Kidney tubule cell (primary cell): ENCODE measurements around the gene LGALS7B.
A peak's percentile ranks its signal among the peaks of the same experiment; 100 is the strongest.
"Not testable (repeated sequence)": the region's sequence is repeated elsewhere in the genome, so short reads cannot be mapped to it uniquely, and the experiment has no call there.

Source experiments
- DNase-seq: peaks from one replicate; pipeline ENCODE4 v3.0.0-alpha.2; 2018; ENCODE audit warnings: low spot score

LGALS7B gene

DNA sequence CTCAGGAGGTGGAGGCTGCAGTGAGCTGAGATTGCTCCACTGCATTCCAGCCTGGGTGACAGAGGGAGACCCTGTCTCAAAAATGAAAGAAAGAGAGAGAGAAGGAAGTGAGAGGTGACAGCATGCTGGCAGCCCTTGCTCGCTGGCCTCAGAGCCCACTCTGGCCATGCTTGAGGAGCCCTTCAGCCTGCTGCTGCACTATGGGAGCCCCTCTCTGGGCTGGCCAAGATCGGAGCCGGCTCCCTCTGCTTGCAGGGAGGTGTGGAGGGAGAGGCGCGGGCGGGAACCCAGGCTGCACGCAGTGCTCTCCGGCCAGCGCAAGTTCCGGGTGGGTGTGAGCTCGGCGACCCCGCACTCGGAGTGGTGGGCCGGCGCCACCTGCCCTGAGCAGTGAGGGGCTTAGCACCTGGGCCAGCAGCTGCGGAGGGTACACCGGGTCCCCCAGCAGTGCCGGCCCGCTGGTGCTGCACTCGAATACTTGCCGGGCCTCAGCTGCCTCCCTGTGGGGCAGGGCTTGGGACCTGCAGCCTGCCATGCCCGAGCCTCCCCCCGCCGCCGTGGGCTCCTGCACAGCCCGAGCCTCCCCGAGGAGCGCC is 32.3 kb downstream of the LGALS7B start:
- not testable (repeated sequence) for DNase-seq

DNA sequence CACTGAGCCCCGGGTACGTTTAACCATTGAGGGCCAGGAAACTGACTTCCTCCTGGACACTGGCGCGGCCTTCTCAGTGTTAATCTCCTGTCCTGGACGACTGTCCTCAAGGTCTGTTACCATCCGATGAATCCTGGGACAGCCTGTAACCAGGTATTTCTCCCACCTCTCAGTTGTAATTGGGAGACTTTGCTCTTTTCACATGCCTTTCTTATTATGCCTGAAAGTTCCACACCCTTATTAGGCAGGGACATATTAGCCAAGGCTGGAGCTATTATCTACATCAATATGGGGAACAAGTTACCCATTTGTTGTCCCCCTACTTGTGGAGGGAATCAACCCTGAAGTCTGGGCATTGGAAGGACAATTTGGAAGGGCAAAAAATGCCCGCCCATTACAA is 36.9 kb downstream of the LGALS7B start:
- DNase-seq = not testable (repeated sequence)

DNA sequence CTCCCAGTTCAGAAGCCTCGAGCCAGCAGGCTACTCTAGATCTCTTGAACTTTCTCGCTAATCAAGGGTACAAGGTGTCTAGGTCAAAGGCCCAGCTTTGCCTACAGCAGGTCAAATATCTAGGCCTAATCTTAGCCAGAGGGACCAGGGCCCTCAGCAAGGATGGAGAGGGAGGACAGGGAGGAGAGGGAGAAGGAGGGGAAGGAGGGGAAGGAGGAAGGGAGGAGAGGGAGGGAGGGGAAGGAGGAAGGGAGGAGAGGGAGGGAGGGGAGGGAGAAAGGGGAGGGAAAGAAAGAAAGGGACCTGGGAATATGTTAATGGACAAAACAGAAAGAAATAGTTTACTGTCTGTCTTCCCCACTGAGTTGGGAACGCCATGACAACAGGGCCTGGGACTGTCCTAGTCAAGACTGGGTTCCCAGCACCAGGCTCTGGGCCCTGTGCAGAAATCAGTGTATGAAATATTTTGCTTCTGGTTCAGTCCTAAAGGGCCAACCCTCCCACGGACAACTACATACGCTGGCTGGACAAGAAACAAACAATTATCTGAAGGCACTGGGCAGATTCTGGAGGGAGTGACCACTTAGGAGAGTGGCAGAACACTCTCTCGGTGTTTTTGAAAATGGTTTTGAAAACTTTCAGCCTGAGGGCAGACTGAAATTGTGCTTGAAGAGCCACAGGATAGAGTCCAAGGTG is 38.0 kb downstream of the LGALS7B start:
- no peak for DNase-seq

DNA sequence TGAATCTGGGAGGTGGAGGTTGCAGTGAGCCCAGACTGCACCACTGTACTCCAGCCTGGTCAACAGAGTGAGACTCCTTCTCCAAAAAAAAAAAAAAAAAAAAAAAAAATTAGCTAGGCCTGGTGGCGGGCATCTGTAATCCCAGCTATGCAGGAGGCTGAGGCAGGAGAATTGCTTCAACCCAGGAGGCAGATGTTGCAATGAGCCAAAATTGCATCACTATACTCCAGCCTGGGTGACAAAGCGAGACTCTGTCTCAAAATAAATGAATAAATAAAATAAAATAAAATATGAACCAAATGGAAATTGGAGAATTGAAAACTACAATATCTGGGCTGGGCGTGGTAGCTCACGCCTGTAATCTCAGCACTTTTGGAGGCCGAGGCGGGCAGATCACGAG is 40.2 kb downstream of the LGALS7B start:
- not testable (repeated sequence) for DNase-seq

DNA sequence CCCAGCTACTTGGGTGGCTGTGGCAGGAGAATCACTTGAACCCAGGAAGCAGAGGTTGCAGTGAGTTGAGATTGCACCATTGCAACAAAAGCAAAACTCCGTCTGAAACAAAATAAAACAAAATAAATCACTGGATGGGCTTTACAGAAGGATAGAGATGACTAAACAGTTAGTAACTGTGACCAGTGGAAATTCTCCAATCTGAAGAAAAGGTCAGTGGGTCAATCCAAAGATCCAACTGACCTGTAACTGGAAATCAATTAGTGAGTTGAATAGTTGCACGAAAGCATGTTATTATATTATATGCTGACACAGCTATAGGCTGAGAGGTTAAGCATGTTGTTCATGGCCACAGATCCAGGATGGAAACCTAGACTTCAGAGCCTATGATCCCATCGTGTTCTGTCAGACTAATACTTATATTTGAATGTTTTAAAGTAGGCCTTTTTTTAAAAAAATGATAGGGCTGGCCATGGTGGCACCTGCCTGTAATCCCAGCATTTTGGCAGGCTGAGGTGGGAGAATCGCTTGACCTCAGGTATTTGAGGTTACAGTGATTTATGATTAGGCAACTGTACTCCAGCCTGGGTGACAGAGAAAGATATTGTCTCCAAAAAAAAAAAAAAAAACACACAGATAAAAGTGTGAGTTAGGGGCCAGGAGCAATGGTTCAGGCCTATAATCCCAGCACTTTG is 41.2 kb downstream of the LGALS7B start:
- peak; percentile 36 for DNase-seq

DNA sequence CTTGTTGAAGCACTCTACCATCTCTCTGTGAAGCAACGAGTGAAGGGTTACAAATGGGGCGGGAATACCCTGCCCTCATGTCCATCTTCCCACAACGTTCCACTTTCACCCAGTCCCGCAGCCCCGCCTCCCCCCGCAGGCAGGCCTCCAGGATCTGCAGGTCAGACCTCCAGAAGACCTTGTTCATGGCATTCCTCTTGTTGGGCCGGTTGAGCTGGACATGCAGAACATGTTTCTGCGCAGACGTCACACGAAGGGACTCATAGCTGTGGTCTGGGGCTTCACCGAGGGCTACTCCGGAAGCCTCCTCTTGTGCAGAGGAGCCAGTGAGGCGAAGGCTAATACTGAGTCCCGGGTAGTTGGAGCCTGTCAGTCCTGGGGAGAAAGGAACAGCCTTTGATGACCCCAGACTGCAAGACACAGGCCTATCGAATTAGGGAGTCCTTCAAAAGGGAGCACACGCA is 42.2 kb downstream of the LGALS7B start:
- DNase-seq = peak; percentile 99

DNA sequence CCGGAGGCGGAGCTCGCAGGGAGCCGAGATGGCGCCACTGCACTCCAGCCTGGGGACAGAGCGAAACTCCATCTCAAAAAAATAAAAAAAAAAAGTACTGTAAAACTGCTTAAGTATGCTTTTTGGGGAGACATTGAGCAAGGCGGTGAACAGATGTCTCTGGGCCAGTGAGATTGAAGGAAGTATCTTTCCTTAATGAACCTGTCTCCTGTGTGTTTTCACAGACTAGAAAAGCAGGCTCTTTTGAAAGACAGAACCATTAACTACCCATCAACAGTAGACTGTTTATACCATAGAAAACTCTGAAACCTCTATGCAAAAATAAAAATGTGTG is 44.1 kb downstream of the LGALS7B start:
- DNase-seq = no peak

DNA sequence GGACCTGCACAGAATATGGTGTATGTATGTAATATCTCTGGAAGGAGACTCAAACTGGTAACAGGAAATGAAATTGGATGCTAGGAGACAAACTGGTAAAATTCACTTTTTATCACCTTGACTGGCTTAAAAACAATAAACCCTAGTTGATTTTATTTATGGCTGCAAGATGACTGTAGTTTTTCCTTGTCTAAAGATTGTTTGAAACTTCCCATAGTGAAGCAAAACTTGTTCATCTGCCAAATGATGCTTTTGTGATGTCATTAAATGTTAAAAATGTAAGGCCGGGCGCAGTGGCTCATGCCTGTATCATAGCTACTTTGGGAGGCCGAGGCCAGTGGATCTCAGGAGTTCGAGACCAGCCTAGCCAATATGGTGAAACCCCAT is 45.1 kb downstream of the LGALS7B start:
- no peak for DNase-seq

DNA sequence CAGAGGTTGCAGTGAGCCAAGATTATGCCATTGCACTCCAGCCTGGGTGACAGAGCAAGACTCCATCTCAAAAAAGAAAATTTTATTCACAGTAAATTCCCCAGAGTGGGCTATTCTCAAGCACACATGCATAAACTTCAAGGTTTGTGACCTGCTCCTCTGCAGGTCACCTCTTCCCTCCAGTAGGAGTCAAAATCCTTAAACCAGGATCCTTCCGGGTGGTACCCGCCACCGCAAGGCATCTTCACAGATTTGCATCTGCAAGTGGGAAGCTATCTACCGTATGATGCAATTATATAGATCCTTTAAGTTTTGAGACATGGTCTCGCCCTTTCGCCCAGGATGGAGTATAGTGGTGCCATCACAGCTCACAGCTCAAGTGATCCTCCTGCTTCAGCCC is 45.6 kb downstream of the LGALS7B start:
- no peak for DNase-seq

DNA sequence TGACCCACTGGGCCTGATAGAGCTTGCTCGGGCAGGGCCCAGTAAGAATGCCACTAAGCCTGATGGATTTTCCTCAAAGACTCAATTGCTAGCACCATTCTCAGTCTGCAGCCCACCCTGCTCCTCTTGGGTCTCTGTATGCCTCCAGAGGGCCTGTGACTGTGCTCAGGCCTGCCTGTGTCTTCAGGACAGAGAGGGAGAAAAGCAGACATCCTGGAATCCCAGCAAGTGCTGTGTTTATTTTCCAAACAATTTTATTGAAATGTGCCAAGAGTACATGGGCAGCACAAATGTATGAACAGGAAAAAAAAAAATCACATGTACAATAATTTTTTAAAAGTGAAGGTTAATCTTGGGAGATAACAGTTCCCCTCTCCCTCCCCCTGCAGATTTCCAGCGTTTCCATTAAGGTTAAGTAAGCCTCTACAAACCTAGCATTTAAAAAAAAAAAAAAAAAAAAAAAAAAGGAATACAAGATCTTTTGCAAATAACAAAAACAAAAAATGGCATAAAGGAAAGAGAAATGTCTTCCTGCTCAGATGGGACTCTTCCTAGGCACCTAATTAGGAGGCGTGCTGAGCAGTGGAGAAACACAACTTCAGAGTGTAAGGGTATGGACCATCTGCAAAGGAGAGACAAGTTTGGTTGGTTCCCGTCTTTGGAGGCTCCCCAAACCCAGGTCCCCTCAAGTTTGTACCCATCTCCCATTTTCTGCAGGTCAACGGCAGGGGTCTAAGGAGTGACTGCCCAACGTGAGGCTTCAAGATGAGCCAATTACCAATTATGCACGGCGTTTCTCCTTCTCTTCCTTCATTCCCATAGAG is 47.4 kb downstream of the LGALS7B start:
- no peak for DNase-seq

DNA sequence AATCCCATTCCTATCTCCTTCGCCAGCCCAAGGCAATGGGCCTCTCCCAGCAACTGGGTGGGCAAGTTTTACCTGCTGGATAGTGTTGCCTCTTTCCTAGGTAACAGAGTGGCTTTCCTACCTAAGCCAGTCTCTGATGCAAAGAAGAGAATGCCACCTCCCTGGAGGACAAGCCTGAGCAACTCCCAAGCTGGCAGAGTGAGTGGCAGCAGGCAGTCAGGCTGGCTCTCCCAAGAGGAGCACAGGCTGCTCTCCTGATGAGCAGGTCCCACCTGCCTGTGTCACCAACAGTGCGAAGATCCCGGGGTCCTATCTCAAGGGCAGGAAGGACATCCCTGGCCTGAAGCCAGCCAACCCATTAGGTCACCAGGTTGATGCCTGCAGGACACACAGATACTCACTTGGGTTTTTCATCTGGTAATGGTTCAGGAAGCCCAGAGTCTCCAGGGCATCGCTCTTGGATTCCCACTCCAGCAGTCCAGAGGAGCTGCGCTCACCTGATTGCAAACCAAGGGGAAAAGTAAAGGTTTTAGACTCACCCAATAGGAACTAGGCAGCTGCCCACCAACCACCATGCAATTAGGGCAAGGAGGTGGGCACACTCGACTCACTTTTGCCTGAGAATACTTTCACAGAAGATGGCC is 48.1 kb downstream of the LGALS7B start:
- no peak for DNase-seq

DNA sequence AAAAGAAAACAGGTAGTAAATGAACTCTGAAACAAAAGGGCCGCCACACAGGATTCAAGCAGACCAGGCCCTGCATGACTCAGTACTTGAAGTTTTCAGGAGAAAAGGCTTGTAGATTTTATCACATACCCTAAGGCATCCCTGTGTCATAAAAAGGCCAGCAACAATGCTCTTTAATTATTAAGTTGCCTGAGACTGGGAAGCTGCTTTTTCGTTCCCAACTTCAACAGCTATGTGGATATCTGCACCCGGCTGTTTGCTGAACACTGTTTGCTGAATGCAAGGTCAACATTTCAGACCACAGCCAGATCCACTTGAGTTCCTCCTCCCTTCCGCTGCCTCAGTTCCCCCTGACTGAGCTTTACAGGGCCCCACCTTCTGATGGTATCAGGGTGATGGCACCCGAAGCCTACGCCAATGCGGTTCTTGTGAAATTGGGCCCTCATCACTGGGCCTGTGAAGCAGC is 48.7 kb downstream of the LGALS7B start:
- peak; percentile 48 for DNase-seq

DNA sequence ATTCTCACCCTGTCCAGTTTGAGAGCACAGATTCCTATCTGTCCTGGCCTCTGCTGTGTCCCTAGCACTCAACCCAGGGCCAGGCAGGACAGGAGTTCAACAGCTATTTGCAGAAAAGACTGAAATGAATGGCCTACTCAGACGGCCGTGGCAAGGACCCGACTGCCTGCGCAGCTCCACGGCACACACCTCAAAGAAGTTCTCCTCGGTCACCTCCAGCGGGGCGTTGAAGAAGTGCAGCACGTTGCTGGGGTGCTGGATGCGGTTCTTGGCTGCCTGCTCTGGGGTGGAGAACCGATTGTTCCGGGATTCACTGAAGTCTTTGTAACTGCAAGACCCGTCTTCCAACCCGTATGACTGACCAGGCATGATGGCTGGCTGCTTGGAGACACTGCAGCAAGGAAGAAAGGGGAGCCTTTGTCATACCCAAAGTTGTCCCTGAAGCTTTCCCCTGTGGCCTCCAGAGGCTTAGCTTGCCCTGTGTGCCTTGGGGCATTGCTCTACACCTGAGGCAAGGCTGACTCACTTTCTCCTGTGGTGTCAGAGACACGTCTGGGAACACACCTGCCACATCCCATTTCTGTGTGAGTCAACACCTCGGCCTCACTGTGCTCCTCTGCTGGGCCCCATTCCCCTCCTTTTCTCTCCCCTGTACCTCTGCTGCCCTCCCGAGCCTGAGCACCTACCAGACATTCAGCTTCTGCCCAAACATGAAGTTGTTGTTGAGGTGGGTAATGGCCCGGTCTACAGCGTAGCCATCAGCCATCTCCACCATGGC is 49.4 kb downstream of the LGALS7B start:
- DNase-seq = peak; percentile 91

DNA sequence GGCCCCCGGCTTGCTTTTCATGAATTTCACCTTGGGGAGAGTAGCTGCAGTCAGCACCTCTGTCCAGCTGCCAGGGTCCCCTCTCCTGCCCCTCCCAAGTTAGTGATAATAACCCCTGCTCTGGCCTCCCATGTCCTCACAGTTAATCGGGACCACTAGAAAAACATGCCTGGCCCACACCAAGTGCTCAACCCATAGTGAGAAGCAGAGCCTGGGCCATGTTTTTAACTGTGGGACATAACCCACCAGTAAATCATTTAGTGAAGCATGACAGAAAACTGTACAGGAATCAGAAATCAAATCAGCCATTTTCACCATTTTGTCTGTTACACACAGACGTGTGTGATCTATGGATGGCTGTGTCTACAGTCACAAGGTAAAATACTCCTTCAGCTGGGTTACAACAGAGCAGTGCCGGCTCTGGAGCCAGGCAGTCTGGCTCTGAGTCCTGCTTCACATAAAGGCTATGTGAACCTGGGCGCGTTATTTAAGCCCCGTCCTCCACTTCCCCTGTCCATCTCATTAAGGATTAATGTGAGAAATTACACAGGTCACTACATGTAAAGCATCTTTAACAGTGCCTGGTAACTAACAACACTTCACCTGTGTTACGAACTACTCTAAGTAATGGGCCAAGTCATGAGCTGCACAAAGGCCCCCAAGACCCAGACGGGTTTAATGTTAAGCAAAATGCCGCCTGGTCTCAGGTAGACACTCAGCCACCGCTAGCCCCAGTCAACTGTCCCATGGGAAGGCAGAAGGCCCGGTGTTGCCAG is 50.2 kb downstream of the LGALS7B start:
- no peak for DNase-seq

DNA sequence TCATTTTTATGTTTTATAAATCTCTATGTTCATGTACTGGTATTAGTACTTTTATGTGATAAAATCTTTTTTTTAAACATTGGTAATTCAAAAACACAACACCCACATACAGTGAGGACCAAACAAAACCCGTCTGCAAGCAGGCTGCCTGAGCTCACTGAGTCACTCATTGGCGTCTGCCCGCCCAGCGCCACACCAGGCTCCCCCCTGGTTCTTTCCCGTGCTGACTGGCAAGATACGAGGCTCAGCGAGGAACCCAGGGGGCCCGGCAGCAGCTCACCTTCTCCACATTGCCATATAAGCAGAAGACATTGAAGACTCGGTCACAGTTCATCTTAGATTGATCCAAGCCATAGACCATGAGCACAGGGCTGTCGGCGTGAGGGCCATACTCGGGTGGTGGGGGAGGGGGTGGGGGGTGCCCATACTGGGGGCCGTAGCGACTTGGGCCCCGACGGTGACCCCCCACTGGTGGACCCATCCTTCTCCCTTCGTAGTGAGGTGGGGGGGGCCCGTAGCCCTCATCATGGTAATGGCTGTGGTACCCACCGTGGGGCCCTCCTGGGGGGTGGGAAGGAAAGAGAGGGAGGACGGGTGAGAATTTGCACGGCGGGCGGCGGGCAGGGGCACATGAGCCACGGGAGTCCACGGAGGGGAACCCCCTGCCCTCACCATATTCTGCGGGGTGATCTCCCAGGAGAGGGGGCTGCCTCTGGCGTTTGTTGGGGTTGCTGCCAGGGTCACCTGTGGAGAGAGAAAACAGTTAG is 51.0 kb downstream of the LGALS7B start:
- DNase-seq = no peak

DNA sequence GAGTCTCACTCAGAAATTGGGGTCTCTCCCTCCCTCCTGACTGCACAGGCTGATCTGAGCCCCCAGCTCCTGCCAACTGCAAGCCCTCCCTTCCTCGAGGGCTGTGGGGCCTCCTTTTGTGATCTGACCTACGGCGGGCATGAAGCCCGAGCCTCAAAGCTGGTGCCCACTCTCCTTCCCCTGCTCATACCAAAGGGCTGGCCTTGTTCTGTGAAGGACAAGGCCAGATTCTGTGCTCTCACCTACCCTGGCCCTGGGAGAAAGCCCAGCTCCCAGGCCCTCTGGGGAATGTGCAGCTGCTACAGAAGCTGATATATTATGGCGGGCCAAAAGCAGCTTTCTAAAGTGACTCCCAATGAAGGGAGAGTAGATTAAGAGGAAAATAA is 51.6 kb downstream of the LGALS7B start:
- DNase-seq = no peak
